RWPE2 (cell line): ENCODE measurements around the gene PABPC1L.

Experiments
- ATAC-seq: fragments of 200-7000 bp; cut with Tn5 transposase; 3 replicates; pipeline ENCODE4 v1.9.1; 2021; ENCODE audit warnings: low read depth
- DNase-seq: peaks from one replicate; pipeline ENCODE4 v3.0.0-alpha.2; 2020; ENCODE audit warnings: low spot score
- H3K27ac ChIP-seq: fragments of 450-650 bp; 2 replicates; pipeline ENCODE4 v1.5.1; 2017; ENCODE audit warnings: mild to moderate bottlenecking; ENCODE audit not compliant: poor library complexity, severe bottlenecking
- H3K27me3 ChIP-seq: fragments of 250-450 bp; sonication (Bioruptor Pico); 2 replicates; pipeline ENCODE4 v1.5.1; 2021; ENCODE audit warnings: mild to moderate bottlenecking, moderate library complexity; ENCODE audit not compliant: insufficient read depth, poor library complexity, severe bottlenecking
- H3K36me3 ChIP-seq: fragments of 250-450 bp; sonication (Bioruptor Pico); 2 replicates; pipeline ENCODE4 v1.5.1; 2020; ENCODE audit warnings: low read depth, mild to moderate bottlenecking, moderate library complexity
- H3K4me1 ChIP-seq: fragments of 250-450 bp; sonication (Bioruptor Pico); 2 replicates; pipeline ENCODE4 v1.5.1; 2021; ENCODE audit warnings: mild to moderate bottlenecking, moderate library complexity; ENCODE audit not compliant: insufficient read depth, poor library complexity, severe bottlenecking
- H3K4me3 ChIP-seq: fragments of 250-450 bp; sonication (Bioruptor Pico); 2 replicates; pipeline ENCODE4 v1.5.1; 2021; ENCODE audit warnings: mild to moderate bottlenecking, moderate library complexity; ENCODE audit not compliant: severe bottlenecking
- H3K9me3 ChIP-seq: fragments of 250-450 bp; sonication (Bioruptor Pico); 2 replicates; pipeline ENCODE4 v1.5.1; 2021; ENCODE audit warnings: mild to moderate bottlenecking, moderate library complexity; ENCODE audit not compliant: severe bottlenecking
- TF ChIP-seq, protein P1 (sequence below): fragments of 450-650 bp; IDR thresholded peaks from one replicate; pipeline ENCODE4 v1.5.1; 2017; ENCODE audit warnings: mild to moderate bottlenecking, moderate library complexity; ENCODE audit not compliant: poor library complexity, severe bottlenecking

PABPC1L gene

DNA sequence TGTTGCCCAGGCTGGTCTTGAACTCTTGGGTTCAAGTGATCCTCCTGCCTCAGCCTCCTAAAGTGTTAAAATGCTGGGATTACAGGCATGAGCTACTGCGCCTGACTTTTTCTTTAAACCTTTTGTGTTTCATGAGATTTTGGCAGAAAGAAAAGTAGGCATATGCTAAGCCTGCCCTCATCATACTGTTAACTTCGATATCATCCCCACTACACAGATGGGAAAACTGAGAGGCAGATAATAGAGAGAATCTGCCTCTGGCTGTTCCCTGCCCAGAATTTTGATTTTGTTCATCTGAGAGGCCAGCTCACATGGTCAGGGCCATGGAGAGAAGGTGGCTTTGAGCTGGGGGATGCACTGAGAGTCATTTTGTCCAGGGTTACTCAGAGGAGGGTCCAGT is 7.5 kb downstream of the PABPC1L start:
- TF ChIP-seq, protein P1, sequence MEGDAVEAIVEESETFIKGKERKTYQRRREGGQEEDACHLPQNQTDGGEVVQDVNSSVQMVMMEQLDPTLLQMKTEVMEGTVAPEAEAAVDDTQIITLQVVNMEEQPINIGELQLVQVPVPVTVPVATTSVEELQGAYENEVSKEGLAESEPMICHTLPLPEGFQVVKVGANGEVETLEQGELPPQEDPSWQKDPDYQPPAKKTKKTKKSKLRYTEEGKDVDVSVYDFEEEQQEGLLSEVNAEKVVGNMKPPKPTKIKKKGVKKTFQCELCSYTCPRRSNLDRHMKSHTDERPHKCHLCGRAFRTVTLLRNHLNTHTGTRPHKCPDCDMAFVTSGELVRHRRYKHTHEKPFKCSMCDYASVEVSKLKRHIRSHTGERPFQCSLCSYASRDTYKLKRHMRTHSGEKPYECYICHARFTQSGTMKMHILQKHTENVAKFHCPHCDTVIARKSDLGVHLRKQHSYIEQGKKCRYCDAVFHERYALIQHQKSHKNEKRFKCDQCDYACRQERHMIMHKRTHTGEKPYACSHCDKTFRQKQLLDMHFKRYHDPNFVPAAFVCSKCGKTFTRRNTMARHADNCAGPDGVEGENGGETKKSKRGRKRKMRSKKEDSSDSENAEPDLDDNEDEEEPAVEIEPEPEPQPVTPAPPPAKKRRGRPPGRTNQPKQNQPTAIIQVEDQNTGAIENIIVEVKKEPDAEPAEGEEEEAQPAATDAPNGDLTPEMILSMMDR = no peak
- no peaks in the 10 kb centered on the region for H3K4me1 ChIP-seq
- H3K36me3 ChIP-seq = peaks cover 97% of the 10 kb centered on the region
- ATAC-seq (no peak), DNase-seq (peak; percentile 14)
- no peak overlapping the region for H3K27ac ChIP-seq
- no peak overlapping the region for H3K4me3 ChIP-seq
- H3K27me3 ChIP-seq = no peaks in the 10 kb centered on the region
- no peaks in the 10 kb centered on the region for H3K9me3 ChIP-seq

DNA sequence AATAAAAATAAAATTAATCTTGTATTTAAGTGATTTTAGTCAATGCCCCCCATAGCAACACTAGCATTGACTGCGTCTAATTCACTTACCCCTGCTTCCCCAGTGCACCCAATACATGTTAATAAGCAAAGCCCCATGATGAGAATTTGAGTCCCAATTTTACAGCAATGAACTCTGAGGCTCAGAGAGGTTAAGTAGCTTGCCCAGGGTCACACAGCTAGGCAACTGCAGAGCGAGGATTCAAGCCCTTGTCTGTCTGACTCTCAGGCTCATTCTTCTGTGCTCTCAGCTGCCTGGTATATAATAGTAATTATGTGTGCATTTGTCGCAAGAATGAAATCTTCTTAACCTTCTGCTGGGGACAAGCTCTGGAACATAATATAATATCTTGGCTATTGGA is 8.5 kb downstream of the PABPC1L start:
- Histone ChIP-seq H3K27ac (no peak overlapping the region), H3K4me1 (no peaks in the 10 kb centered on the region), H3K4me3 (no peak overlapping the region), H3K9me3 (no peaks in the 10 kb centered on the region), H3K27me3 (no peaks in the 10 kb centered on the region), H3K36me3 (peaks cover 97% of the 10 kb centered on the region)
- ATAC-seq = no peak
- TF ChIP-seq, protein P1 = no peak
- peak; percentile 29 for DNase-seq

DNA sequence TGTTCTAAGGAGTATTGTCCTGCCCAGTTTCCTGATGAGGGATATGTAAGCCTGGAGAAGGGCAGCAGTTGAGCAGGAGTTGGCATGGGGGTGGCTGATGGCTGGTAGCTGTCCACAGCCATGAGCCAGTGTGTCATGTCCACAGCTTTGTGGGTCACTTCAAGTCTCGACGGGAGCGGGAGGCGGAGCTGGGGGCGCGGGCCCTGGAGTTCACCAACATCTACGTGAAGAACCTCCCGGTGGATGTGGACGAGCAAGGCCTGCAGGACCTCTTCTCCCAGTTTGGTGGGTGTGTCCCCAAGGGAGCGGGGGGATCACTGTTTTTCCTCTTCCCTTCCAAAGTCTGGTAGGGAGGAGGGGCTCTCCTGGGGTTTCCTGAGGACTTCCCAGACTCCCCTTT is 8.9 kb downstream of the PABPC1L start:
- peak; percentile 80 for DNase-seq

DNA sequence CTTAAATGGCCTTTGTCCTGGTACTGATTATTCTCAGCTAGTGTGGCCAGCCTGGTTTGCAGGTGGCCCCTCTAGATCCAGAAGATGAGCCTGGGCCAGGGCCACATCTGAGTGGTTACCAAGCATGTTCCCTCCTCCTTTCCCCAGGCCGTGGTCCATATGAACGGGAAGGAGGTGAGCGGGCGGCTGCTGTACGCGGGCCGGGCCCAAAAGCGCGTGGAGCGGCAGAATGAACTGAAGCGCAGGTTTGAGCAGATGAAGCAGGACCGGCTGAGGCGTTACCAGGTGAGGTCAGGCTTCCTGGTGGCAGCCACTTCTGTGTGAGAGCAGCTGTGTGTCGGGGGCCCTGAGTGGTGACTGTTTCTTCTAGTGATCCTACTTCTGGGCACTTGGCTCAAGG is 11.6 kb downstream of the PABPC1L start:
- no peak for ATAC-seq
- Histone ChIP-seq H3K4me3 (no peak overlapping the region), H3K4me1 (peaks cover 4% of the 10 kb centered on the region), H3K27me3 (no peaks in the 10 kb centered on the region), H3K27ac (no peak overlapping the region), H3K36me3 (peaks cover 97% of the 10 kb centered on the region), H3K9me3 (no peaks in the 10 kb centered on the region)
- TF ChIP-seq, protein P1 = no peak
- DNase-seq = peak; percentile 75

More for the DNA sequence above, 8.9 kb downstream of the PABPC1L start:
- Histone ChIP-seq H3K27ac (no peak overlapping the region), H3K4me1 (no peaks in the 10 kb centered on the region), H3K36me3 (peaks cover 97% of the 10 kb centered on the region), H3K27me3 (no peaks in the 10 kb centered on the region), H3K9me3 (no peaks in the 10 kb centered on the region), H3K4me3 (no peak overlapping the region)
- 0 out of 3 replicates have a peak, but pooled peaks have one; percentile 6 for ATAC-seq
- TF ChIP-seq, protein P1 = no peak

DNA sequence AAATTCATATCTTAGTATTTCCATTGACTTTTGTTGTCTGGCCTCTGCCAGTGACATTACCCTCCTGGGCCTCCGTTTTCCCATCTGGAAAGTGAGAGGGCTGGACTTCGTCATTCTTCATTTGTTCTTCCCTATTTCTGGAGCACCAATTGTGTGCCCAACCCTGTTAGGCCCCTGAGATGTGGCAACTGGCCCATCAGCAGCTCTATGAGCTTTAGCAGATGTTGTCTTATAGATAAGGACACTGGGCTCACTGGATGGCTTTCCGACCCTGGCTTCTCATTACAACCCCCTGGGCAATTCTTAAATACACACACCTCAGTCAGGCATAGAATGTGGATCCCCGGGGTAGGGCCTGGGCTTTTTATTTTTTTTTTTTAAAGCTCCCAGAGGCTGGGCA is 14.7 kb downstream of the PABPC1L start:
- peaks cover 92% of the 10 kb centered on the region for H3K36me3 ChIP-seq
- no peak; the same call in 2 of the 3 replicates for ATAC-seq
- peaks cover 4% of the 10 kb centered on the region for H3K4me1 ChIP-seq
- peak; percentile 52 for DNase-seq
- no peaks in the 10 kb centered on the region for H3K27me3 ChIP-seq
- H3K9me3 ChIP-seq = no peaks in the 10 kb centered on the region
- no peak overlapping the region for H3K27ac ChIP-seq
- TF ChIP-seq, protein P1 = no peak
- H3K4me3 ChIP-seq = no peak overlapping the region
